PC-9 (cell line): ENCODE results near the gene NOC2L. TPM values are rescaled to one million over a fixed set of nuclear protein-coding genes. Genes with fewer than 3 reads are reported as not detected.
"Not testable (repeated sequence)": the region's sequence is repeated elsewhere in the genome, so short reads cannot be mapped to it uniquely, and the experiment has no call there.

ENCODE experiments used
- BruUV-seq: library from RNA; stranded (reverse); fragments of 400-500 nt; replicated peaks from 2 replicates; lab custom pipeline; 2021; lab: Mats Ljungman, UMichigan
- CTCF ChIA-PET: fragments of 300-600 bp; sonication (Branson Sonifier 250); formaldehyde crosslinking; loops from one replicate; lab custom pipeline; 2022; ENCODE audit warnings: antibody characterized with exemption; lab: Charles Lee
- POLR2A ChIA-PET: fragments of 300-600 bp; sonication (Branson Sonifier 250); formaldehyde crosslinking; loops from one replicate; lab custom pipeline; 2022; ENCODE audit warnings: antibody characterized with exemption; ENCODE audit not compliant: unreplicated experiment; lab: Charles Lee
- DNase-seq, 2 experiments: peaks; one replicate each; pipeline versions ENCODE4 v3.0.0 to v3.0.0-alpha.2; 2015 to 2022; ENCODE audit warnings: mixed read lengths in 1 of 2
- H2AFZ ChIP-seq: fragments of 200-600 bp; sonication (generic); 2 replicates; pipeline ENCODE4 v1.8.1; 2017; ENCODE audit warnings: antibody characterized with exemption
- H3F3A ChIP-seq: fragments of 200-600 bp; sonication (generic); 2 replicates; pipeline ENCODE4 v1.8.1; 2017; ENCODE audit warnings: antibody characterized with exemption, mild to moderate bottlenecking, low read depth; ENCODE audit not compliant: insufficient read depth
- H3K27ac ChIP-seq: fragments of 200-600 bp; sonication (generic); 2 replicates; pipeline ENCODE4 v1.6.1; 2016; ENCODE audit warnings: mixed run types
- H3K27me3 ChIP-seq: fragments of 200-600 bp; sonication (generic); 2 replicates; pipeline ENCODE4 v1.6.1; 2016; ENCODE audit warnings: low read depth, mixed run types; ENCODE audit not compliant: insufficient read depth
- H3K36me3 ChIP-seq: fragments of 200-600 bp; sonication (generic); 2 replicates; pipeline ENCODE4 v1.6.1; 2016; ENCODE audit warnings: low read depth, mixed run types
- H3K4me1 ChIP-seq: fragments of 200-600 bp; sonication (generic); replicated peaks from 2 replicates; pipeline ENCODE4 v1.6.1; 2016; ENCODE audit warnings: mixed run types; ENCODE audit not compliant: insufficient read depth
- H3K4me2 ChIP-seq: fragments of 200-600 bp; sonication (generic); 2 replicates; pipeline ENCODE4 v1.6.1; 2017; ENCODE audit warnings: mixed run types
- H3K4me3 ChIP-seq: fragments of 200-600 bp; sonication (generic); 2 replicates; pipeline ENCODE4 v1.6.1; 2016; ENCODE audit warnings: mixed run types
- H3K79me2 ChIP-seq: fragments of 200-600 bp; sonication (generic); 2 replicates; pipeline ENCODE4 v1.6.1; 2017; ENCODE audit warnings: low read depth, mixed run types
- H3K9me2 ChIP-seq: fragments of 200-600 bp; sonication (generic); 2 replicates; pipeline ENCODE4 v1.8.1; 2017; ENCODE audit warnings: mild to moderate bottlenecking; ENCODE audit not compliant: insufficient read depth
- H3K9me3 ChIP-seq: fragments of 200-600 bp; sonication (generic); 2 replicates; pipeline ENCODE4 v1.8.1; 2016; ENCODE audit warnings: low read depth; ENCODE audit not compliant: insufficient read depth
- H4K20me1 ChIP-seq: fragments of 200-600 bp; sonication (generic); 2 replicates; pipeline ENCODE4 v1.8.1; 2017; ENCODE audit not compliant: insufficient read depth
- EZH2 ChIP-seq: fragments of 200-600 bp; sonication (generic); IDR thresholded peaks from 2 replicates; pipeline ENCODE4 v1.8.0; 2017; ENCODE audit warnings: antibody characterized with exemption, low read depth
- intact Hi-C: fragments of 100-400 bp; cut with micrococcal nuclease; formaldehyde crosslinking; loops from one replicate; pipeline ENCODE4 v1.10.0; 2022; ENCODE audit not compliant: unreplicated experiment
- total RNA-seq: library from RNA; stranded (reverse); gene quantifications from 2 replicates; pipeline ENCODE4 v1.2.3, GENCODE V29; 2021
- TF ChIP-seq, protein P1 (sequence below): fragments of 200-600 bp; sonication (generic); conservative IDR thresholded peaks from 2 replicates; pipeline ENCODE4 v1.6.1; 2017; ENCODE audit warnings: mixed run types, antibody characterized with exemption, mild to moderate bottlenecking, moderate library complexity

NOC2L gene
- total RNA-seq, 1 experiment from 2014 or later: 86.4 TPM

- no peaks in the 10 kb centered on the region for H3K9me2 ChIP-seq
- no peak for TF ChIP-seq EZH2
- TF ChIP-seq, protein P1, sequence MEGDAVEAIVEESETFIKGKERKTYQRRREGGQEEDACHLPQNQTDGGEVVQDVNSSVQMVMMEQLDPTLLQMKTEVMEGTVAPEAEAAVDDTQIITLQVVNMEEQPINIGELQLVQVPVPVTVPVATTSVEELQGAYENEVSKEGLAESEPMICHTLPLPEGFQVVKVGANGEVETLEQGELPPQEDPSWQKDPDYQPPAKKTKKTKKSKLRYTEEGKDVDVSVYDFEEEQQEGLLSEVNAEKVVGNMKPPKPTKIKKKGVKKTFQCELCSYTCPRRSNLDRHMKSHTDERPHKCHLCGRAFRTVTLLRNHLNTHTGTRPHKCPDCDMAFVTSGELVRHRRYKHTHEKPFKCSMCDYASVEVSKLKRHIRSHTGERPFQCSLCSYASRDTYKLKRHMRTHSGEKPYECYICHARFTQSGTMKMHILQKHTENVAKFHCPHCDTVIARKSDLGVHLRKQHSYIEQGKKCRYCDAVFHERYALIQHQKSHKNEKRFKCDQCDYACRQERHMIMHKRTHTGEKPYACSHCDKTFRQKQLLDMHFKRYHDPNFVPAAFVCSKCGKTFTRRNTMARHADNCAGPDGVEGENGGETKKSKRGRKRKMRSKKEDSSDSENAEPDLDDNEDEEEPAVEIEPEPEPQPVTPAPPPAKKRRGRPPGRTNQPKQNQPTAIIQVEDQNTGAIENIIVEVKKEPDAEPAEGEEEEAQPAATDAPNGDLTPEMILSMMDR: no peak
- no peaks in the 10 kb centered on the region for H3K4me1 ChIP-seq
- H3K4me3 ChIP-seq: no peak overlapping the region
- H2AFZ ChIP-seq: no peak overlapping the region
- intact Hi-C loops: no loop called here
- DNase-seq: no peak
- no peaks in the 10 kb centered on the region for H3K9me3 ChIP-seq
- H3K27me3 ChIP-seq: no peaks in the 10 kb centered on the region
- H3K36me3 ChIP-seq: no peaks in the 10 kb centered on the region
- no TSS peak for BruUV-seq
- ChIA-PET CTCF (no interaction called here), POLR2A (no interaction called here)
- H3K4me2 ChIP-seq: no peak overlapping the region
- peaks cover 11% of the 10 kb centered on the region for H4K20me1 ChIP-seq
- peaks cover 19% of the 10 kb centered on the region for H3K79me2 ChIP-seq
- H3K27ac ChIP-seq: no peak overlapping the region
- peaks cover 20% of the 10 kb centered on the region; the same call in 1 of the 2 replicates for H3F3A ChIP-seq
These were observed 38.0 kb upstream of the NOC2L start for GRCh38 chr1:996851-997712.

GRCh38 chr1:995665-996633, 36.9 kb upstream of the NOC2L start:
- no peaks in the 10 kb centered on the region for H3K4me1 ChIP-seq
- CTCF ChIA-PET: no interaction called here
- DNase-seq: no peak
- POLR2A ChIA-PET: no interaction called here
- no peaks in the 10 kb centered on the region for H3K27me3 ChIP-seq
- intact Hi-C loops: no loop called here
- no peak overlapping the region for H3K4me3 ChIP-seq
- TF ChIP-seq EZH2: no peak
- TF ChIP-seq, protein P1: no peak
- no peaks in the 10 kb centered on the region for H3K36me3 ChIP-seq
- H3K9me2 ChIP-seq: no peaks in the 10 kb centered on the region
- no TSS peak for BruUV-seq
- no peak overlapping the region for H2AFZ ChIP-seq
- no peak overlapping the region for H3K27ac ChIP-seq
- H3K4me2 ChIP-seq: no peak overlapping the region
- H3K79me2 ChIP-seq: peaks cover 11% of the 10 kb centered on the region
- no peaks in the 10 kb centered on the region for H3K9me3 ChIP-seq
- H4K20me1 ChIP-seq: peaks cover 11% of the 10 kb centered on the region
- H3F3A ChIP-seq: peaks cover 18% of the 10 kb centered on the region; the same call in 1 of the 2 replicates

- H3K79me2 ChIP-seq, H3K9me3 ChIP-seq, H3K36me3 ChIP-seq, H2AFZ ChIP-seq, intact Hi-C loops, H3K27me3 ChIP-seq, DNase-seq, H3K4me1 ChIP-seq, BruUV-seq, CTCF ChIA-PET, H3K4me2 ChIP-seq, POLR2A ChIA-PET, H3K27ac ChIP-seq, H3K9me2 ChIP-seq, H3K4me3 ChIP-seq: not testable (repeated sequence)
- peaks cover 11% of the 10 kb centered on the region for H4K20me1 ChIP-seq
- peaks cover 13% of the 10 kb centered on the region; the same call in 1 of the 2 replicates for H3F3A ChIP-seq
These were observed 35.5 kb upstream of the NOC2L start for GRCh38 chr1:994546-994945.
